Measurements from ENCODE around the gene DPH3. TPM values are rescaled to one million over a fixed set of nuclear protein-coding genes. Genes with fewer than 3 reads are reported as not detected.
A peak's percentile ranks its signal among the peaks of the same experiment; 100 is the strongest.

Gene DPH3
- total RNA-seq, 1 experiment from 2014 or later: 16.2 TPM

DNA sequence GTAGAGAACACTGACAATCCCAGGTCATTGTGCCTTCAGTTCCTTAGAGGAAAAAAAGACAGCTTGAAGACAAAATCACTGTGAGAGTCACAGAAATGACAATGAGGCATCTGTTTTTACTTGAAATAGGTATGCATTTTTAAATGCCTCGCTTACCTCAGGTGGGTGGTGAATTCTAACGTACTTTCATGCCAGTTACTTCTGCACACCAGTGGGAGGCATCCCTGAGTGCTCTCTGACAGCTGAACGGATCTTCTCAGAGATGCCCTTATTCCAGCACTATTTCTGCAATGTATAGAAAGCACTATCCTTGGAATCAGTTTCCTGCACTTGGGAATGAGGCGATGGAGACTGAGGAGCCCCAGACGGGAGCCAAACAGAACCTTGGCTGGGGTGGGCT lies 16.2 kb downstream of the DPH3 start:
- H3K4me1 ChIP-seq (replicated peaks; ENCODE audit: insufficient read depth): no peaks in the 10 kb centered on the region
- no peak for TF ChIP-seq EZH2 (IDR thresholded peaks at IDR 0.05; ENCODE audit: low read depth)
- H3F3A ChIP-seq (ENCODE audit: insufficient read depth, low read depth): peaks cover 4% of the 10 kb centered on the region; the same call in 1 of the 2 replicates
- CTCF ChIA-PET: interaction anchor here (0.6 to 1.1 kb wide), 5 partner anchors 70 to 1084 kb away, joined by 3 to 15 read pairs (median 7); no protein-coding TSS in a partner anchor
- BruUV-seq (replicated peaks): no TSS peak
- H2AFZ ChIP-seq: no peak overlapping the region
- no peak overlapping the region for H3K4me3 ChIP-seq
- H3K27ac ChIP-seq: no peak overlapping the region
- no peaks in the 10 kb centered on the region for H3K9me3 ChIP-seq (ENCODE audit: insufficient read depth, low read depth)
- no peak for DNase-seq
- H3K9me2 ChIP-seq (ENCODE audit: insufficient read depth): no peaks in the 10 kb centered on the region
- no peaks in the 10 kb centered on the region for H4K20me1 ChIP-seq (ENCODE audit: insufficient read depth)
- H3K79me2 ChIP-seq (ENCODE audit: low read depth): no peaks in the 10 kb centered on the region
- POLR2A ChIA-PET (ENCODE audit: unreplicated experiment): no interaction called here
- intact Hi-C loops (cut with micrococcal nuclease; ENCODE audit: unreplicated experiment): loop anchor here (5.0 to 10.0 kb wide), 5 partner anchors 46 to 1321 kb away; partner anchors contain the start of genes BTD and HACL1
- H3K4me2 ChIP-seq: no peak overlapping the region
- H3K27me3 ChIP-seq (ENCODE audit: insufficient read depth, low read depth): no peaks in the 10 kb centered on the region
- no peaks in the 10 kb centered on the region for H3K36me3 ChIP-seq (ENCODE audit: low read depth)

DNA sequence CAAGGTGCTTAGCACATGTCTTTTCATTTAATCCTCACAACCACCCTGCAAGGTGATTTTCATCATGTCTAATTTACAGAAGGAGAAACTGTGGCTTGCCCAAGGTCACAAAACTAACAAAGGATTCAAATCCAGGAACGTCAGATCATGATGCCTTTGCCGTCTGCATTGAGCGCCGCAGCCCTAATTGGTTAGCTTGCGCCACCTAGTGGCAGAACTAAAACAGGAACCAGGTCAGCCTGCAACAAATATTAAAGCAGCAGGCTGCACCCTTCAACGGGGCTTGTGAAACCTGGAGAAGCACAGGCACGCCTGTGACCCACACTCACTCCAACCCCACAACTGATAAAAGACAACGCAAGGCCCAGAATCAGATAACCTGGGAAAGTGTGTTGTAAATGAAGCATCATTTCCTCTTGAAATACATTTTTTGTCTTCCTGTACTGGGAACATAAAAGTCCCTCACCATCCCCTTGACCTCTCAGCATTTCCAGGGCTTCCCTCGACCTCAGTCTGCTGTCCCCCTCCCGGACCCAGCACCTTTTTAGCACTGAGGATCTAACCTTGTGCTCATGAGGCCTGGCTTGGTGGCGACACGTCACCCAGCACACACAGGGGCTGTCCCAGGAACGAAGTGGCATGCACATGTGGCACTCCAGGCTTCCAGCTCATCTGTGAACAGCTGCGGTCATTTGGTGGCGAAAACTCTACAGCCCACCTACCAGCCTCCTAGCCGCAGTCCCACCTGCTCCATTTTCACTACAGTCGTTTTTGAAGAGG lies 17.3 kb downstream of the DPH3 start:
- Histone ChIP-seq H3K9me3 (ENCODE audit: insufficient read depth, low read depth) (no peaks in the 10 kb centered on the region), H3K27ac (no peak overlapping the region), H3F3A (ENCODE audit: insufficient read depth, low read depth) (peaks cover 4% of the 10 kb centered on the region; the same call in 1 of the 2 replicates), H3K4me1 (replicated peaks; ENCODE audit: insufficient read depth) (no peaks in the 10 kb centered on the region), H3K4me3 (no peak overlapping the region), H3K9me2 (ENCODE audit: insufficient read depth) (no peaks in the 10 kb centered on the region), H3K4me2 (peak overlapping the region; percentile 1; the same call in 1 of the 2 replicates), H3K27me3 (ENCODE audit: insufficient read depth, low read depth) (no peaks in the 10 kb centered on the region), H3K36me3 (ENCODE audit: low read depth) (no peaks in the 10 kb centered on the region), H4K20me1 (ENCODE audit: insufficient read depth) (no peaks in the 10 kb centered on the region), H2AFZ (no peak overlapping the region; the same call in 1 of the 2 replicates), H3K79me2 (ENCODE audit: low read depth) (no peaks in the 10 kb centered on the region)
- intact Hi-C loops (cut with micrococcal nuclease; ENCODE audit: unreplicated experiment): loop anchor here (1.0 to 10.0 kb wide), 10 partner anchors 37 to 1320 kb away; partner anchors contain the start of genes BTD and HACL1
- DNase-seq: peak; percentile 57 to 72
- ChIA-PET POLR2A (ENCODE audit: unreplicated experiment) (no interaction called here), CTCF (interaction anchor here (0.6 to 1.1 kb wide), 6 partner anchors 69 to 1083 kb away, joined by 3 to 15 read pairs (median 6); no protein-coding TSS in a partner anchor)
- no TSS peak for BruUV-seq (replicated peaks)
- no peak for TF ChIP-seq EZH2 (IDR thresholded peaks at IDR 0.05; ENCODE audit: low read depth)
- TF ChIP-seq, protein P1, sequence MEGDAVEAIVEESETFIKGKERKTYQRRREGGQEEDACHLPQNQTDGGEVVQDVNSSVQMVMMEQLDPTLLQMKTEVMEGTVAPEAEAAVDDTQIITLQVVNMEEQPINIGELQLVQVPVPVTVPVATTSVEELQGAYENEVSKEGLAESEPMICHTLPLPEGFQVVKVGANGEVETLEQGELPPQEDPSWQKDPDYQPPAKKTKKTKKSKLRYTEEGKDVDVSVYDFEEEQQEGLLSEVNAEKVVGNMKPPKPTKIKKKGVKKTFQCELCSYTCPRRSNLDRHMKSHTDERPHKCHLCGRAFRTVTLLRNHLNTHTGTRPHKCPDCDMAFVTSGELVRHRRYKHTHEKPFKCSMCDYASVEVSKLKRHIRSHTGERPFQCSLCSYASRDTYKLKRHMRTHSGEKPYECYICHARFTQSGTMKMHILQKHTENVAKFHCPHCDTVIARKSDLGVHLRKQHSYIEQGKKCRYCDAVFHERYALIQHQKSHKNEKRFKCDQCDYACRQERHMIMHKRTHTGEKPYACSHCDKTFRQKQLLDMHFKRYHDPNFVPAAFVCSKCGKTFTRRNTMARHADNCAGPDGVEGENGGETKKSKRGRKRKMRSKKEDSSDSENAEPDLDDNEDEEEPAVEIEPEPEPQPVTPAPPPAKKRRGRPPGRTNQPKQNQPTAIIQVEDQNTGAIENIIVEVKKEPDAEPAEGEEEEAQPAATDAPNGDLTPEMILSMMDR (conservative IDR thresholded peaks at IDR 0.05): peak; percentile 98

DNA sequence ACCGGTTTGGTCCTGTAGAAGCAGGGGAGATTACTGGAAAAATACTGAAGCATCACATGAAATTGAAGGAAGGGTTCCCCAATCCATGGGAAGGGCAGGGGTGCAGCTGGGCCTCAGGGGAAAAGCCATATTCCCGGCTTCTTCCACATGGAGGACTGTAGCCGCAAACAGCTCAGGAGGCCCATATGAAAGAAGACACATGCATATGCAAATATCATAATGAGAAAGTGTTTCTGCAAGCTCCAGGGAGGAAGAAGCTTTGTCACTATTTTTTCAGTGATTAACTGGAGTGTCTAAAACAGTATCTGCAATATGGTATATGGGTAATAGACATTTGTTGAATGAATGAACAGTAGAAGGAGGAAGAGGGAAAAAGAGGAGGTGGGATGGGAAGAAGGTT lies 19.1 kb downstream of the DPH3 start:
- no peak for TF ChIP-seq EZH2 (IDR thresholded peaks at IDR 0.05; ENCODE audit: low read depth)
- TF ChIP-seq, protein P1 (conservative IDR thresholded peaks at IDR 0.05): no peak
- Histone ChIP-seq H2AFZ (no peak overlapping the region), H3K27ac (no peak overlapping the region), H3K9me2 (ENCODE audit: insufficient read depth) (no peaks in the 10 kb centered on the region), H3K4me3 (no peak overlapping the region), H3K4me1 (replicated peaks; ENCODE audit: insufficient read depth) (peaks cover 5% of the 10 kb centered on the region), H3F3A (ENCODE audit: insufficient read depth, low read depth) (peaks cover 4% of the 10 kb centered on the region; the same call in 1 of the 2 replicates), H3K36me3 (ENCODE audit: low read depth) (no peaks in the 10 kb centered on the region), H3K9me3 (ENCODE audit: insufficient read depth, low read depth) (no peaks in the 10 kb centered on the region), H4K20me1 (ENCODE audit: insufficient read depth) (no peaks in the 10 kb centered on the region), H3K4me2 (no peak overlapping the region), H3K79me2 (ENCODE audit: low read depth) (no peaks in the 10 kb centered on the region), H3K27me3 (ENCODE audit: insufficient read depth, low read depth) (no peaks in the 10 kb centered on the region)
- DNase-seq: no peak
- CTCF ChIA-PET: no interaction called here
- POLR2A ChIA-PET (ENCODE audit: unreplicated experiment): no interaction called here
- intact Hi-C loops (cut with micrococcal nuclease; ENCODE audit: unreplicated experiment): loop anchor here (2.0 to 10.0 kb wide), 7 partner anchors 35 to 1318 kb away; partner anchors contain the start of genes BTD and HACL1
- BruUV-seq (replicated peaks): no TSS peak

Data from PC-9 (cell line).